IMR-90 (cell line): ENCODE data around the gene RNF212. TPM values are rescaled to one million over a fixed set of nuclear protein-coding genes. Genes with fewer than 3 reads are reported as not detected.

ENCODE experiments used
- ATAC-seq: fragments of 200-7000 bp; cut with Tn5 transposase; 2 replicates; pipeline ENCODE4 v1.9.1; 2020; ENCODE audit warnings: low read depth, mild to moderate bottlenecking, moderate library complexity
- BruUV-seq: library from RNA; stranded (reverse); fragments of 400-500 nt; replicated peaks from 2 replicates; lab custom pipeline; 2021; lab: Mats Ljungman, UMichigan
- CTCF ChIA-PET: fragments of 300-600 bp; formaldehyde crosslinking; extraction: SDS; loops from one replicate; lab custom pipeline; 2021; ENCODE audit warnings: antibody characterized with exemption; lab: Yijun Ruan, JAX
- POLR2A ChIA-PET: fragments of 300-600 bp; sonication (Branson Sonifier 250); formaldehyde crosslinking; loops from one replicate; lab custom pipeline; 2022; ENCODE audit warnings: antibody characterized with exemption; ENCODE audit not compliant: unreplicated experiment; lab: Charles Lee
- DNase-seq: peaks from one replicate; pipeline ENCODE4 v3.0.0; 2013
- H2AFZ ChIP-seq: replicated peaks from 2 replicates; pipeline ENCODE3; 2013; ENCODE audit warnings: low read length, mild to moderate bottlenecking; ENCODE audit not compliant: poor library complexity
- H2AK5ac ChIP-seq: 2 replicates; pipeline ENCODE4 v1.6.1; 2013; ENCODE audit warnings: low read depth, low read length, inconsistent platforms
- H2AK9ac ChIP-seq: replicated peaks from 2 replicates; pipeline ENCODE3; 2013; ENCODE audit warnings: mild to moderate bottlenecking, low read depth, low read length, moderate library complexity; ENCODE audit not compliant: poor library complexity
- H2BK120ac ChIP-seq: 2 replicates; pipeline ENCODE4 v1.6.1; 2013; ENCODE audit warnings: low read depth, low read length, inconsistent platforms
- H2BK15ac ChIP-seq: 3 replicates; pipeline ENCODE4 v1.6.1; 2013; ENCODE audit warnings: low read depth, low read length, inconsistent platforms
- H2BK20ac ChIP-seq: 2 replicates; pipeline ENCODE4 v1.6.1; 2013; ENCODE audit warnings: low read depth, mild to moderate bottlenecking, inconsistent platforms, low read length, moderate library complexity
- H2BK5ac ChIP-seq: 2 replicates; pipeline ENCODE4 v1.6.1; 2013; ENCODE audit warnings: mild to moderate bottlenecking, low read depth, low read length, inconsistent platforms; ENCODE audit not compliant: poor library complexity, severe bottlenecking
- H3K14ac ChIP-seq: replicated peaks from 2 replicates; pipeline ENCODE4 v1.6.1; 2013; ENCODE audit warnings: low read depth, low read length, inconsistent platforms
- H3K18ac ChIP-seq: 2 replicates; pipeline ENCODE4 v1.6.1; 2013; ENCODE audit warnings: low read depth, low read length, control low read depth
- H3K23ac ChIP-seq: 2 replicates; pipeline ENCODE4 v1.6.1; 2013; ENCODE audit warnings: low read depth, low read length, inconsistent platforms
- H3K27ac ChIP-seq: 2 replicates; pipeline ENCODE4 v1.5.1; 2013; ENCODE audit warnings: mild to moderate bottlenecking, control low read depth, low read length; ENCODE audit not compliant: insufficient read depth
- H3K27me3 ChIP-seq: 2 replicates; pipeline ENCODE4 v1.6.1; 2013; ENCODE audit warnings: low read length; ENCODE audit not compliant: control insufficient read depth, insufficient read depth
- H3K36me3 ChIP-seq: 2 replicates; pipeline ENCODE4 v1.6.1; 2013; ENCODE audit warnings: low read length, mixed read lengths; ENCODE audit not compliant: control insufficient read depth, insufficient read depth
- H3K4ac ChIP-seq: 2 replicates; pipeline ENCODE4 v1.6.1; 2013; ENCODE audit warnings: low read depth, low read length, inconsistent platforms
- H3K4me1 ChIP-seq: 2 replicates; pipeline ENCODE4 v1.6.1; 2013; ENCODE audit warnings: low read length, mixed read lengths; ENCODE audit not compliant: control insufficient read depth, insufficient read depth
- H3K4me2 ChIP-seq: 2 replicates; pipeline ENCODE4 v1.6.1; 2013; ENCODE audit warnings: low read depth, mild to moderate bottlenecking, control low read depth, low read length, moderate library complexity
- H3K4me3 ChIP-seq: 2 replicates; pipeline ENCODE4 v1.5.1; 2013; ENCODE audit warnings: low read depth, mild to moderate bottlenecking, control low read depth, low read length, moderate library complexity; ENCODE audit not compliant: insufficient read depth
- H3K56ac ChIP-seq: 2 replicates; pipeline ENCODE4 v1.6.1; 2013; ENCODE audit warnings: low read length, inconsistent platforms; ENCODE audit not compliant: insufficient read depth; ENCODE audit errors: extremely low read depth
- H3K79me1 ChIP-seq, 2 experiments: 2 replicates each; pipeline ENCODE4 v1.6.1; 2013; ENCODE audit warnings: low read length in 2 of 2, inconsistent platforms in 1 of 2, low read depth in 1 of 2
- H3K9ac ChIP-seq: 2 replicates; pipeline ENCODE4 v1.6.1; 2013; ENCODE audit warnings: low read depth, low read length, control low read depth
- H3K9me1 ChIP-seq: 2 replicates; pipeline ENCODE4 v1.6.1; 2013; ENCODE audit warnings: low read length, inconsistent platforms; ENCODE audit not compliant: insufficient read depth
- H3K9me3 ChIP-seq: 2 replicates; pipeline ENCODE4 v1.6.1; 2013; ENCODE audit warnings: low read length; ENCODE audit not compliant: control insufficient read depth, insufficient read depth
- H4K20me1 ChIP-seq: 2 replicates; pipeline ENCODE4 v1.6.1; 2013; ENCODE audit warnings: low read length, inconsistent platforms; ENCODE audit not compliant: insufficient read depth
- H4K5ac ChIP-seq: 2 replicates; pipeline ENCODE4 v1.6.1; 2013; ENCODE audit warnings: mild to moderate bottlenecking, low read depth, low read length, control low read depth
- H4K8ac ChIP-seq, 2 experiments: 2 replicates each; pipeline ENCODE4 v1.6.1; 2013; ENCODE audit warnings: low read depth in 2 of 2, low read length in 2 of 2, control low read depth in 1 of 2, inconsistent platforms in 1 of 2
- H4K91ac ChIP-seq: 2 replicates; pipeline ENCODE4 v1.6.1; 2013; ENCODE audit warnings: low read depth, low read length, inconsistent platforms; ENCODE audit not compliant: insufficient read depth
- CEBPB ChIP-seq: IDR thresholded peaks from 2 replicates; pipeline ENCODE4 v1.6.1; 2012; ENCODE audit warnings: low read depth, low read length, improper control_type of control experiment
- SMC3 ChIP-seq: fragments of 150-350 bp; IDR thresholded peaks from 2 replicates; pipeline ENCODE4 v1.6.1; 2016; ENCODE audit warnings: low read depth, mild to moderate bottlenecking, antibody characterized with exemption, low read length, moderate library complexity
- WGBS, 2 experiments: methylation state at CpG; one replicate each; pipeline versions ENCODE4 v1.1.5 to v1.1.7; 2013; ENCODE audit warnings: missing lambda C conversion rate in 2 of 2; ENCODE audit not compliant: insufficient read length in 1 of 2; ENCODE audit errors: extremely low coverage in 2 of 2; 5-methylcytosine and 5-hydroxymethylcytosine counted together
- dilution Hi-C: fragments of 300-500 bp; cut with HindIII; formaldehyde crosslinking; loops from one replicate; pipeline ENCODE4 v1.14.3; 2018; ENCODE audit warnings: low sequenced_read_pairs; ENCODE audit not compliant: unreplicated experiment
- in situ Hi-C: fragments of 300-500 bp; cut with MboI; formaldehyde crosslinking; loops from 3 replicates; pipeline ENCODE4 v1.14.3; 2019; ENCODE audit warnings: low sequenced_read_pairs, inconsistent platforms, mixed read lengths
- intact Hi-C: fragments of 100-400 bp; cut with micrococcal nuclease; formaldehyde crosslinking; loops from 2 replicates; pipeline ENCODE4 v1.10.0; 2022
- polyA plus RNA-seq, 3 experiments: library from polyadenylated mRNA; depleted of rRNA; stranded (reverse); fragments of >200 nt; gene quantifications; 2 replicates each; pipeline ENCODE4 v1.2.3, GENCODE V29; 2012; ENCODE audit warnings: low replicate concordance in 1 of 3
- total RNA-seq: library from RNA; depleted of rRNA; stranded (reverse); fragments of >200 nt; gene quantifications from 2 replicates; pipeline ENCODE4 v1.2.3, GENCODE V29; 2012

Gene RNF212
- total and polyA plus RNA-seq, 2 of the 4 experiments (the other 2 are of a cell fraction), result under 0.01 to 0.51 TPM

GRCh38 chr4:1137850-1138249, 24.5 kb upstream of the RNF212 start:
- intact Hi-C loops, result no loop called here

More at GRCh38 chr4:1137850-1138249, 24.5 kb upstream of the RNF212 start:
- Histone ChIP-seq H3K79me1 (no peaks in the 10 kb centered on the region), H3K23ac (no peak overlapping the region), H2BK15ac (no peak overlapping the region), H3K9me1 (no peaks in the 10 kb centered on the region; the same call in 1 of the 2 replicates), H4K8ac (no peak overlapping the region), H2AFZ (no peak overlapping the region), H2BK120ac (no peak overlapping the region), H3K4me3 (no peak overlapping the region), H2AK9ac (no peak overlapping the region), H4K20me1 (no peaks in the 10 kb centered on the region), H3K27ac (no peak overlapping the region), H3K9me3 (peaks cover 2% of the 10 kb centered on the region; the same call in 1 of the 2 replicates), H3K4me1 (no peaks in the 10 kb centered on the region), H3K4me2 (no peak overlapping the region), H3K18ac (no peak overlapping the region), H2AK5ac (no peak overlapping the region), H3K36me3 (no peaks in the 10 kb centered on the region), H3K27me3 (peaks cover 20% of the 10 kb centered on the region), H3K4ac (no peak overlapping the region), H3K9ac (no peak overlapping the region), H3K14ac (no peak overlapping the region), H3K56ac (no peak overlapping the region), H2BK20ac (no peak overlapping the region), H2BK5ac (no peak overlapping the region), H4K91ac (no peak overlapping the region), H4K5ac (no peak overlapping the region)
- no CpG with 5 or more reads among the region's 2 CpGs for WGBS, 2 experiments
- no peak for ATAC-seq
- POLR2A ChIA-PET, result no interaction called here
- peak; percentile 68 for TF ChIP-seq CEBPB
- TF ChIP-seq SMC3, result no peak
- no peak for DNase-seq
- CTCF ChIA-PET, result interaction anchor here (1.0 kb wide), 1 partner anchor 130 kb away, joined by 9 read pairs; no protein-coding TSS in a partner anchor
- dilution Hi-C loops, result no loop called here
- BruUV-seq, result no TSS peak
- in situ Hi-C loops, result no loop called here
